HEK293 (cell line): ENCODE measurements around the gene RACK1.
A peak's percentile ranks its signal among the peaks of the same experiment; 100 is the strongest.

Source experiments
- CTCF ChIA-PET: fragments of 350-600 bp; formaldehyde crosslinking; extraction: SDS; loops from one replicate; lab custom pipeline; 2021; ENCODE audit warnings: antibody characterized with exemption; lab: Yijun Ruan, JAX
- POLR2A ChIA-PET: fragments of 300-600 bp; formaldehyde crosslinking; extraction: SDS; loops from one replicate; lab custom pipeline; 2020; ENCODE audit warnings: antibody characterized with exemption, inconsistent platforms; lab: Yijun Ruan, JAX
- H3K27ac ChIP-seq: fragments of 200-500 bp; sonication (Bioruptor generic); 2 replicates; pipeline ENCODE4 v1.5.1; 2014; ENCODE audit warnings: low read depth, low read length, control low read depth, inconsistent platforms; ENCODE audit errors: extremely low read depth
- H3K36me3 ChIP-seq, 2 experiments: fragments of 200-500 bp in 1 of 2; sonication (Bioruptor generic) in 1 of 2; 1 replicate in 1 of 2; 2 replicates in 1 of 2; pipeline ENCODE4 v1.5.1; 2014 to 2017; ENCODE audit warnings: inconsistent platforms in 2 of 2, low read length in 2 of 2; ENCODE audit not compliant: control insufficient read depth in 2 of 2, insufficient read depth in 1 of 2
- H3K4me1 ChIP-seq: fragments of 200-500 bp; sonication (Bioruptor generic); 2 replicates; pipeline ENCODE4 v1.5.1; 2014; ENCODE audit warnings: mild to moderate bottlenecking, low read length, inconsistent platforms; ENCODE audit not compliant: control insufficient read depth, insufficient read depth
- H3K4me3 ChIP-seq: 2 replicates; pipeline ENCODE4 v1.5.1; 2011; ENCODE audit warnings: low read depth, mild to moderate bottlenecking, control low read depth, low read length, moderate library complexity
- H3K9me3 ChIP-seq: fragments of 200-500 bp; sonication (Bioruptor generic); 2 replicates; pipeline ENCODE4 v1.5.1; 2014; ENCODE audit warnings: low read depth, low read length, inconsistent platforms; ENCODE audit not compliant: control insufficient read depth, insufficient read depth
- CTCF ChIP-seq: fragments of 450-650 bp; formaldehyde crosslinking; IDR thresholded peaks from 2 replicates; pipeline ENCODE4 v1.5.1; 2016; ENCODE audit warnings: missing biosample characterization, missing genetic modification characterization
- HOXD13 ChIP-seq: sonication (generic); formaldehyde crosslinking; IDR thresholded peaks from 2 replicates; pipeline ENCODE4 v1.8.0; 2022; ENCODE audit warnings: missing genetic modification reagents, borderline replicate concordance
- ZBTB20 ChIP-seq: fragments of 450-650 bp; formaldehyde crosslinking; IDR thresholded peaks from 2 replicates; pipeline ENCODE4 v1.5.1; 2016; ENCODE audit warnings: missing biosample characterization, missing genetic modification characterization
- ZEB2 ChIP-seq: fragments of 450-650 bp; formaldehyde crosslinking; IDR thresholded peaks from 2 replicates; pipeline ENCODE4 v1.5.1; 2016; ENCODE audit warnings: missing biosample characterization, missing genetic modification characterization
- ZNF112 ChIP-seq: fragments of 450-650 bp; formaldehyde crosslinking; IDR thresholded peaks from 2 replicates; pipeline ENCODE4 v1.5.0; 2017; ENCODE audit warnings: missing biosample characterization, missing genetic modification characterization
- ZNF19 ChIP-seq: fragments of 450-650 bp; formaldehyde crosslinking; IDR thresholded peaks from 2 replicates; pipeline ENCODE4; 2016; ENCODE audit warnings: missing biosample characterization, missing genetic modification characterization, low read depth
- ZNF26 ChIP-seq: fragments of 450-650 bp; formaldehyde crosslinking; IDR thresholded peaks from 2 replicates; pipeline ENCODE4 v1.5.1; 2016; ENCODE audit warnings: missing biosample characterization, missing genetic modification characterization
- ZNF266 ChIP-seq: fragments of 450-650 bp; formaldehyde crosslinking; IDR thresholded peaks from 2 replicates; pipeline ENCODE4 v1.5.1; 2016; ENCODE audit warnings: missing biosample characterization, missing genetic modification characterization, low read depth
- ZNF416 ChIP-seq: fragments of 450-650 bp; formaldehyde crosslinking; IDR thresholded peaks from 2 replicates; pipeline ENCODE4 v1.5.1; 2016; ENCODE audit warnings: missing biosample characterization, missing genetic modification characterization
- ZNF426 ChIP-seq: fragments of 450-650 bp; formaldehyde crosslinking; IDR thresholded peaks from 2 replicates; pipeline ENCODE4 v1.5.1; 2017; ENCODE audit warnings: missing biosample characterization, missing genetic modification characterization, mild to moderate bottlenecking, inconsistent platforms, moderate library complexity
- ZNF473 ChIP-seq: fragments of 450-650 bp; formaldehyde crosslinking; IDR thresholded peaks from 2 replicates; pipeline ENCODE4 v1.5.1; 2017; ENCODE audit warnings: missing biosample characterization, missing genetic modification characterization
- ZNF501 ChIP-seq: fragments of 450-650 bp; formaldehyde crosslinking; IDR thresholded peaks from 2 replicates; pipeline ENCODE4 v1.5.1; 2016; ENCODE audit warnings: missing biosample characterization, missing genetic modification characterization
- ZNF514 ChIP-seq: fragments of 450-650 bp; formaldehyde crosslinking; IDR thresholded peaks from 2 replicates; pipeline ENCODE4 v1.5.1; 2016; ENCODE audit warnings: missing biosample characterization, missing genetic modification characterization
- ZNF660 ChIP-seq: fragments of 450-650 bp; IDR thresholded peaks from 2 replicates; pipeline ENCODE4 v1.5.1; 2018; ENCODE audit warnings: missing biosample characterization, mild to moderate bottlenecking, missing genetic modification characterization
- ZNF692 ChIP-seq: fragments of 450-650 bp; formaldehyde crosslinking; IDR thresholded peaks from 2 replicates; pipeline ENCODE4 v1.5.1; 2016; ENCODE audit warnings: missing biosample characterization, missing genetic modification characterization
- ZNF777 ChIP-seq: fragments of 450-650 bp; formaldehyde crosslinking; IDR thresholded peaks from 2 replicates; pipeline ENCODE4 v1.5.1; 2017; ENCODE audit warnings: missing biosample characterization, missing genetic modification characterization, borderline replicate concordance
- ZNF791 ChIP-seq: fragments of 450-650 bp; formaldehyde crosslinking; IDR thresholded peaks from 2 replicates; pipeline ENCODE4 v1.5.1; 2016; ENCODE audit warnings: missing biosample characterization, missing genetic modification characterization
- ZSCAN16 ChIP-seq: fragments of 450-650 bp; formaldehyde crosslinking; IDR thresholded peaks from 2 replicates; pipeline ENCODE4 v1.5.1; 2016; ENCODE audit warnings: missing biosample characterization, missing genetic modification characterization
- ZXDB ChIP-seq: fragments of 450-650 bp; formaldehyde crosslinking; IDR thresholded peaks from 2 replicates; pipeline ENCODE4 v1.5.1; 2016; ENCODE audit warnings: missing biosample characterization, missing genetic modification characterization
- TF ChIP-seq, protein P1 (sequence below): fragments of 450-650 bp; formaldehyde crosslinking; IDR thresholded peaks from 2 replicates; pipeline ENCODE4 v1.5.1; 2016; ENCODE audit warnings: missing biosample characterization, missing genetic modification characterization
- TF ChIP-seq, protein P2 (sequence below): fragments of 450-650 bp; formaldehyde crosslinking; optimal IDR thresholded peaks from 2 replicates; pipeline ENCODE3; 2016; ENCODE audit warnings: missing biosample characterization, mild to moderate bottlenecking, missing genetic modification characterization
- TF ChIP-seq, protein P3 (sequence below): fragments of 450-650 bp; formaldehyde crosslinking; IDR thresholded peaks from 2 replicates; pipeline ENCODE4 v1.5.1; 2017; ENCODE audit warnings: missing biosample characterization, missing genetic modification characterization
- TF ChIP-seq, protein P4 (sequence below): fragments of 450-650 bp; formaldehyde crosslinking; IDR thresholded peaks from 2 replicates; pipeline ENCODE4 v1.5.1; 2016; ENCODE audit warnings: missing biosample characterization, missing genetic modification characterization

The RACK1 gene

GRCh38 chr5:181189363-181189961, 54.2 kb downstream of the RACK1 start (continued):
- TF ChIP-seq, protein P1, sequence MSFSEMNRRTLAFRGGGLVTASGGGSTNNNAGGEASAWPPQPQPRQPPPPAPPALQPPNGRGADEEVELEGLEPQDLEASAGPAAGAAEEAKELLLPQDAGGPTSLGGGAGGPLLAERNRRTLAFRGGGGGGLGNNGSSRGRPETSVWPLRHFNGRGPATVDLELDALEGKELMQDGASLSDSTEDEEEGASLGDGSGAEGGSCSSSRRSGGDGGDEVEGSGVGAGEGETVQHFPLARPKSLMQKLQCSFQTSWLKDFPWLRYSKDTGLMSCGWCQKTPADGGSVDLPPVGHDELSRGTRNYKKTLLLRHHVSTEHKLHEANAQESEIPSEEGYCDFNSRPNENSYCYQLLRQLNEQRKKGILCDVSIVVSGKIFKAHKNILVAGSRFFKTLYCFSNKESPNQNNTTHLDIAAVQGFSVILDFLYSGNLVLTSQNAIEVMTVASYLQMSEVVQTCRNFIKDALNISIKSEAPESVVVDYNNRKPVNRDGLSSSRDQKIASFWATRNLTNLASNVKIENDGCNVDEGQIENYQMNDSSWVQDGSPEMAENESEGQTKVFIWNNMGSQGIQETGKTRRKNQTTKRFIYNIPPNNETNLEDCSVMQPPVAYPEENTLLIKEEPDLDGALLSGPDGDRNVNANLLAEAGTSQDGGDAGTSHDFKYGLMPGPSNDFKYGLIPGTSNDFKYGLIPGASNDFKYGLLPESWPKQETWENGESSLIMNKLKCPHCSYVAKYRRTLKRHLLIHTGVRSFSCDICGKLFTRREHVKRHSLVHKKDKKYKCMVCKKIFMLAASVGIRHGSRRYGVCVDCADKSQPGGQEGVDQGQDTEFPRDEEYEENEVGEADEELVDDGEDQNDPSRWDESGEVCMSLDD (tag by site-specific recombination), result no peak
- TF ChIP-seq ZNF514 (tag by site-specific recombination) (no peak), ZNF426 (tag by site-specific recombination) (no peak)
- TF ChIP-seq, protein P2, sequence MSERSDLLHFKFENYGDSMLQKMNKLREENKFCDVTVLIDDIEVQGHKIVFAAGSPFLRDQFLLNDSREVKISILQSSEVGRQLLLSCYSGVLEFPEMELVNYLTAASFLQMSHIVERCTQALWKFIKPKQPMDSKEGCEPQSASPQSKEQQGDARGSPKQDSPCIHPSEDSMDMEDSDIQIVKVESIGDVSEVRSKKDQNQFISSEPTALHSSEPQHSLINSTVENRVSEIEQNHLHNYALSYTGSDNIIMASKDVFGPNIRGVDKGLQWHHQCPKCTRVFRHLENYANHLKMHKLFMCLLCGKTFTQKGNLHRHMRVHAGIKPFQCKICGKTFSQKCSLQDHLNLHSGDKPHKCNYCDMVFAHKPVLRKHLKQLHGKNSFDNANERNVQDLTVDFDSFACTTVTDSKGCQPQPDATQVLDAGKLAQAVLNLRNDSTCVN (tag by site-specific recombination), result peak; percentile 87
- TF ChIP-seq, protein P3, sequence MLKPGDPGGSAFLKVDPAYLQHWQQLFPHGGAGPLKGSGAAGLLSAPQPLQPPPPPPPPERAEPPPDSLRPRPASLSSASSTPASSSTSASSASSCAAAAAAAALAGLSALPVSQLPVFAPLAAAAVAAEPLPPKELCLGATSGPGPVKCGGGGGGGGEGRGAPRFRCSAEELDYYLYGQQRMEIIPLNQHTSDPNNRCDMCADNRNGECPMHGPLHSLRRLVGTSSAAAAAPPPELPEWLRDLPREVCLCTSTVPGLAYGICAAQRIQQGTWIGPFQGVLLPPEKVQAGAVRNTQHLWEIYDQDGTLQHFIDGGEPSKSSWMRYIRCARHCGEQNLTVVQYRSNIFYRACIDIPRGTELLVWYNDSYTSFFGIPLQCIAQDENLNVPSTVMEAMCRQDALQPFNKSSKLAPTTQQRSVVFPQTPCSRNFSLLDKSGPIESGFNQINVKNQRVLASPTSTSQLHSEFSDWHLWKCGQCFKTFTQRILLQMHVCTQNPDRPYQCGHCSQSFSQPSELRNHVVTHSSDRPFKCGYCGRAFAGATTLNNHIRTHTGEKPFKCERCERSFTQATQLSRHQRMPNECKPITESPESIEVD, result peak; percentile 49

DNA sequence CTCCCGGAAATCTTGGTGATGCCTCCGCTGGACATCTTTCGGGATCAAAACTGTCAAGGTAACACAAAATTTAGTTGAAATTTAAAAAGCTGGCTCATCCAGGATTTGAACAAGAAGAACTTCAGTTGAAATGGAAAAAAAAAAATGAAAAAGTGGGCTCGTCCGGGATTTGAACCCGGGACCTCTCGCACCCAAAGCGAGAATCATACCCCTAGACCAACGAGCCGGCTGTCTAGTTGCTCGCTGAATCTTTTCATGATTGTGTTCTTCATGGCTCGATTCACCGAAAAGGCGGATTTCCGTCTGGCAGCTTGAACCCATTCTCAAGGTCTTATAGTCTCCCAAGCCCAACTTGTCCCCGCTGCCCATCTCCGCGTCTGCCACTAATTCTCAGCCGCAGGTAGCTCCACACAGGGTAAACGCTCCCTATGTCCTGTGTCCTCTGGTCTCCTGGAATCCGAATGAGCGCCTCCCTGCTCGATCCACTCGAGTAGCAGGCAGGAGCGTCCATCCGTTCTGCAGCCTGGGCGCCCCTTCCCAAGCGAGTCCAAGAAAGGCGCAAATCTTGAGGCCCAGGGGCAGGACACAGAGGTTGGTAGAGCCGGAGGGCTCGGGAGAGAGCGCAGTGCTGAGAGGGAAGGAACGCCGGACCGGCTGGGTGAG, 54.9 kb downstream of the RACK1 start:
- ChIA-PET POLR2A (interaction anchor here (0.9 to 6.8 kb wide), 9 partner anchors 9 to 72 kb away, joined by 4 to 86 read pairs (median 5); partner anchors contain the start of genes RACK1, TRIM41, TRIM52 and TRIM7), CTCF (interaction anchor here (0.7 to 4.1 kb wide), 5 partner anchors 16 to 134 kb away, joined by 3 to 27 read pairs (median 3); partner anchors contain the start of gene TRIM41)
- H3K4me1 ChIP-seq, result no peaks in the 10 kb centered on the region
- H3K36me3 ChIP-seq, result no peaks in the 10 kb centered on the region
- H3K4me3 ChIP-seq, result peak overlapping the region; percentile 53
- no peaks in the 10 kb centered on the region for H3K9me3 ChIP-seq
- H3K27ac ChIP-seq, result peak overlapping the region; percentile 67
- TF ChIP-seq ZEB2 (tag by site-specific recombination) (peak; percentile 39; the same call in 1 of the 2 replicates), ZNF501 (no peak), ZXDB (peak; percentile 8), HOXD13 (no peak), ZSCAN16 (tag by site-specific recombination) (no peak), ZNF26 (tag by site-specific recombination) (no peak), ZNF791 (tag by site-specific recombination) (no peak), ZNF692 (tag by site-specific recombination) (no peak), ZNF19 (tag by site-specific recombination) (no peak), ZNF473 (tag by site-specific recombination) (no peak), ZNF777 (tag by site-specific recombination) (no peak; the same call in 1 of the 2 replicates), ZNF112 (tag by site-specific recombination) (no peak), CTCF (tag by site-specific recombination) (peak; percentile 78; the same call in 1 of the 2 replicates), ZNF416 (no peak), ZNF266 (tag by site-specific recombination) (no peak), ZNF660 (tag by site-specific recombination) (peak; percentile 12; the same call in 1 of the 2 replicates), ZBTB20 (tag by site-specific recombination) (no peak)
- TF ChIP-seq, protein P4, sequence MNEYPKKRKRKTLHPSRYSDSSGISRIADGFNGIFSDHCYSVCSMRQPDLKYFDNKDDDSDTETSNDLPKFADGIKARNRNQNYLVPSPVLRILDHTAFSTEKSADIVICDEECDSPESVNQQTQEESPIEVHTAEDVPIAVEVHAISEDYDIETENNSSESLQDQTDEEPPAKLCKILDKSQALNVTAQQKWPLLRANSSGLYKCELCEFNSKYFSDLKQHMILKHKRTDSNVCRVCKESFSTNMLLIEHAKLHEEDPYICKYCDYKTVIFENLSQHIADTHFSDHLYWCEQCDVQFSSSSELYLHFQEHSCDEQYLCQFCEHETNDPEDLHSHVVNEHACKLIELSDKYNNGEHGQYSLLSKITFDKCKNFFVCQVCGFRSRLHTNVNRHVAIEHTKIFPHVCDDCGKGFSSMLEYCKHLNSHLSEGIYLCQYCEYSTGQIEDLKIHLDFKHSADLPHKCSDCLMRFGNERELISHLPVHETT (tag by site-specific recombination), result no peak
